Left lung (tissue), 14 donors: ENCODE measurements around the gene CD52. TPM values are rescaled to one million over a fixed set of nuclear protein-coding genes. Genes with fewer than 3 reads are reported as not detected.

Experiments
- ATAC-seq: fragments of 200-7000 bp; cut with Tn5 transposase; one replicate; pipeline ENCODE4 v1.9.1; 2020; ENCODE audit warnings: moderate library complexity
- DNase-seq, 4 donors: peaks; one replicate each; pipeline ENCODE4 v3.0.0-alpha.2; 2013 to 2020
- H3K27ac ChIP-seq, 2 donors: fragments of 200-600 bp; sonication (generic) in 1 of 2; one replicate each; pipeline versions ENCODE4 v1.5.0 to v1.8.0; 2020 to 2021
- H3K27me3 ChIP-seq, 2 donors: fragments of 200-600 bp; sonication (generic) in 1 of 2; one replicate each; pipeline versions ENCODE4 v1.5.0 to v1.8.0; 2020 to 2021
- H3K36me3 ChIP-seq, 2 donors: fragments of 200-600 bp; sonication (generic) in 1 of 2; one replicate each; pipeline versions ENCODE4 v1.5.0 to v1.8.0; 2020 to 2021
- H3K4me1 ChIP-seq, 2 donors: fragments of 200-600 bp; one replicate each; pipeline ENCODE4 v1.8.0; 2021
- H3K4me3 ChIP-seq, 2 donors: fragments of 200-600 bp; sonication (generic) in 1 of 2; one replicate each; pipeline versions ENCODE4 v1.5.0 to v1.8.0; 2020 to 2021; ENCODE audit warnings: mild to moderate bottlenecking in 1 of 2
- H3K9me3 ChIP-seq, 2 donors: fragments of 200-600 bp; sonication (generic) in 1 of 2; one replicate each; pipeline versions ENCODE4 v1.5.0 to v1.8.0; 2020 to 2021
- CTCF ChIP-seq, 2 donors: fragments of 200-600 bp; sonication (generic) in 1 of 2; IDR thresholded peaks; one replicate each; pipeline versions ENCODE4 v1.5.0 to v1.8.0; 2021; ENCODE audit warnings: antibody characterized with exemption in 2 of 2
- intact Hi-C, 2 donors: fragments of 100-400 bp; cut with DNase I; formaldehyde crosslinking; loops; one replicate each; pipeline versions ENCODE4 v1.11.2 to v1.14.2; 2022
- long read RNA-seq, 12 donors: library from polyadenylated mRNA in 2 of 12; unstranded in 2 of 12; transcript quantifications; one replicate each; pipeline ENCODE4 v2.0.0 and lab custom pipeline, GENCODE V29; 2019 to 2026
- polyA plus RNA-seq, 6 donors: library from polyadenylated mRNA; unstranded; fragments of 120-200 nt; gene quantifications; one replicate each; pipeline ENCODE4 v1.2.1, GENCODE V29; 2013; ENCODE audit not compliant: insufficient read length in 6 of 6
- total RNA-seq, 2 donors: library from RNA; stranded (reverse); fragmentation: NEBNext Ultra II Directional; extraction: Animal tissue kit (Norgen Biotek cat#: 25700); gene quantifications; one replicate each; pipeline ENCODE4 v1.2.1, GENCODE V29; 2021
- donor health status: DM: no; HTN: yes; CAD: no.
- donor health status: DM: no; HTN: no; CAD: no.

The CD52 gene
- total RNA-seq: 100 to 1,000 TPM in 1 of 2 donors, 10 to 100 TPM in 1; 96.7 to 170 TPM
- 1 to 10 TPM; 2.6 to 6.4 (median 5.8) TPM for polyA plus RNA-seq
- long read RNA-seq, donor 1, transcript CD52-201 (2 exons, 468 nt): major isoform, 21 of 21 reads
- long read RNA-seq, donor 1, partial matches to known transcripts: 0 of 21 reads
- long read RNA-seq, donor 1, other reads (novel, unspliced or antisense): 0 of 21 reads
- long read RNA-seq, donor 2, transcript CD52-201 (2 exons, 468 nt): major isoform, 5 of 5 reads
- long read RNA-seq, donor 2, partial matches to known transcripts: 0 of 5 reads
- long read RNA-seq, donor 2, other reads (novel, unspliced or antisense): 0 of 5 reads
- long read RNA-seq, donor 3, transcript CD52-201 (2 exons, 468 nt): major isoform, 6 of 6 reads
- long read RNA-seq, donor 3, partial matches to known transcripts: 0 of 6 reads
- long read RNA-seq, donor 3, other reads (novel, unspliced or antisense): 0 of 6 reads
- long read RNA-seq, donor 4, transcript CD52-201 (2 exons, 468 nt): major isoform, 85 of 86 reads
- long read RNA-seq, donor 4, partial matches to known transcripts: 0 of 86 reads
- long read RNA-seq, donor 4, other reads (novel, unspliced or antisense): 1 of 86 reads
- long read RNA-seq, donor 5, transcript CD52-201 (2 exons, 468 nt): major isoform, 6 of 6 reads
- long read RNA-seq, donor 5, partial matches to known transcripts: 0 of 6 reads
- long read RNA-seq, donor 5, other reads (novel, unspliced or antisense): 0 of 6 reads
- long read RNA-seq, donor 6, transcript CD52-201 (2 exons, 468 nt): major isoform, 6 of 6 reads
- long read RNA-seq, donor 6, partial matches to known transcripts: 0 of 6 reads
- long read RNA-seq, donor 6, other reads (novel, unspliced or antisense): 0 of 6 reads
- long read RNA-seq, donor 7, partial matches to known transcripts: 0 of 4 reads
- long read RNA-seq, donor 7, other reads (novel, unspliced or antisense): 0 of 4 reads
- long read RNA-seq, donor 8, transcript CD52-201 (2 exons, 468 nt): major isoform, 7 of 7 reads
- long read RNA-seq, donor 8, partial matches to known transcripts: 0 of 7 reads
- long read RNA-seq, donor 8, other reads (novel, unspliced or antisense): 0 of 7 reads
- long read RNA-seq, donor 9: 0 reads
- long read RNA-seq, donor 10, transcript CD52-201 (2 exons, 468 nt): major isoform, 183 of 190 reads
- long read RNA-seq, donor 10, partial matches to known transcripts: 0 of 190 reads
- long read RNA-seq, donor 10, other reads (novel, unspliced or antisense): 5 of 190 reads
- long read RNA-seq, donor 11: 0 reads
- long read RNA-seq, donor 12, transcript CD52-201 (2 exons, 468 nt): major isoform, 5 of 5 reads
- long read RNA-seq, donor 12, partial matches to known transcripts: 0 of 5 reads
- long read RNA-seq, donor 12, other reads (novel, unspliced or antisense): 0 of 5 reads

- DNase-seq (no peak), ATAC-seq (no peak)
- TF ChIP-seq CTCF (IDR thresholded peaks at IDR 0.05): no peak
- H3K4me3 ChIP-seq: peak within 1 kb of the TSS in 1 of 2 donors; percentile 41
- peaks cover 0 to 5% of the 10 kb centered on the region in 2 donors for H3K27me3 ChIP-seq
- H3K36me3 ChIP-seq: no peaks in the 10 kb centered on the region
- intact Hi-C loops: no loop called here
- peak within 1 kb of the TSS; percentile 47 to 77 for H3K27ac ChIP-seq
- peaks cover 0 to 83% of the 10 kb centered on the region in 2 donors for H3K4me1 ChIP-seq
- no peaks in the 10 kb centered on the region for H3K9me3 ChIP-seq
Measured at GRCh38 chr1:26317612-26318337, at the start of gene CD52. Gene CD52, plus strand, starts transcription at chr1:26317958. Its CDS starts 60 bp downstream, at chr1:26318018.

- DNase-seq (no peak), ATAC-seq (no peak)
- H3K4me3 ChIP-seq: no peak overlapping the region
- TF ChIP-seq CTCF (IDR thresholded peaks at IDR 0.05): no peak
- peaks cover 0 to 12% of the 10 kb centered on the region in 2 donors for H3K9me3 ChIP-seq
- H3K36me3 ChIP-seq: peaks cover 0 to 65% of the 10 kb centered on the region in 2 donors
- intact Hi-C loops: no loop called here
- H3K27ac ChIP-seq: no peak overlapping the region
- no peaks in the 10 kb centered on the region for H3K27me3 ChIP-seq
- no peaks in the 10 kb centered on the region for H3K4me1 ChIP-seq
Measured at GRCh38 chr1:26268290-26269197, 49.2 kb upstream of the CD52 start.

GRCh38 chr1:26269198-26269550, 48.6 kb upstream of the CD52 start:
- no peak for TF ChIP-seq CTCF (IDR thresholded peaks at IDR 0.05)
- Histone ChIP-seq H3K36me3 (peaks cover 0 to 58% of the 10 kb centered on the region in 2 donors), H3K27ac (no peak overlapping the region), H3K4me1 (peaks cover 0 to 3% of the 10 kb centered on the region in 2 donors), H3K27me3 (no peaks in the 10 kb centered on the region), H3K4me3 (no peak overlapping the region), H3K9me3 (peaks cover 0 to 12% of the 10 kb centered on the region in 2 donors)
- intact Hi-C loops: no loop called here
- ATAC-seq (no peak), DNase-seq (no peak)
